ENCODE results near the gene BNC1.

Gene BNC1

GRCh38 chr15:83300826-83301225 lies 16.4 kb upstream of the BNC1 start:
- DNase-seq (ENCODE audit: extremely low read depth in 1 of 2, low read depth in 1 of 2) = no peak

GRCh38 chr15:83299462-83299861 lies 15.0 kb upstream of the BNC1 start:
- DNase-seq (ENCODE audit: extremely low read depth in 1 of 2, low read depth in 1 of 2) = no peak

GRCh38 chr15:83295417-83295816 lies 11.0 kb upstream of the BNC1 start:
- no peak for DNase-seq (ENCODE audit: extremely low read depth in 1 of 2, low read depth in 1 of 2)

GRCh38 chr15:83293201-83293600 lies 8.7 kb upstream of the BNC1 start:
- DNase-seq (ENCODE audit: extremely low read depth in 1 of 2, low read depth in 1 of 2) = no peak

GRCh38 chr15:83292317-83292716 lies 7.9 kb upstream of the BNC1 start:
- no peak for DNase-seq (ENCODE audit: extremely low read depth in 1 of 2, low read depth in 1 of 2)

GRCh38 chr15:83290236-83290635 lies 5.8 kb upstream of the BNC1 start:
- no peak for DNase-seq (ENCODE audit: extremely low read depth in 1 of 2, low read depth in 1 of 2)

GRCh38 chr15:83289160-83289559 lies 4.7 kb upstream of the BNC1 start:
- no peak for DNase-seq (ENCODE audit: extremely low read depth in 1 of 2, low read depth in 1 of 2)

GRCh38 chr15:83288381-83288801 lies 3.9 kb upstream of the BNC1 start:
- DNase-seq (ENCODE audit: extremely low read depth in 1 of 2, low read depth in 1 of 2) = no peak

- no peak for DNase-seq (ENCODE audit: extremely low read depth in 1 of 2, low read depth in 1 of 2)
Observed at GRCh38 chr15:83287541-83288027, 3.1 kb upstream of the BNC1 start.

- no peak for DNase-seq (ENCODE audit: extremely low read depth in 1 of 2, low read depth in 1 of 2)
Observed at GRCh38 chr15:83285979-83286553, 1.6 kb upstream of the BNC1 start.

GRCh38 chr15:83285284-83285978 lies 967 bp upstream of the BNC1 start:
- DNase-seq (ENCODE audit: extremely low read depth in 1 of 2, low read depth in 1 of 2) = no peak

GRCh38 chr15:83283813-83284558 lies 478 bp downstream of the BNC1 start:
- no peak for DNase-seq (ENCODE audit: extremely low read depth in 1 of 2, low read depth in 1 of 2)

- no peak for DNase-seq (ENCODE audit: extremely low read depth in 1 of 2, low read depth in 1 of 2)
Observed at GRCh38 chr15:83283138-83283812, 1.2 kb downstream of the BNC1 start.

GRCh38 chr15:83282776-83283137 lies 1.7 kb downstream of the BNC1 start:
- DNase-seq (ENCODE audit: extremely low read depth in 1 of 2, low read depth in 1 of 2) = no peak

GRCh38 chr15:83282141-83282540 lies 2.3 kb downstream of the BNC1 start:
- no peak for DNase-seq (ENCODE audit: extremely low read depth in 1 of 2, low read depth in 1 of 2)

GRCh38 chr15:83278191-83278590 lies 6.3 kb downstream of the BNC1 start:
- DNase-seq (ENCODE audit: extremely low read depth in 1 of 2, low read depth in 1 of 2) = no peak

GRCh38 chr15:83276661-83277060 lies 7.8 kb downstream of the BNC1 start:
- DNase-seq (ENCODE audit: extremely low read depth in 1 of 2, low read depth in 1 of 2) = no peak

- DNase-seq (ENCODE audit: extremely low read depth in 1 of 2, low read depth in 1 of 2) = no peak
Observed at GRCh38 chr15:83275412-83275811, 9.1 kb downstream of the BNC1 start.

- no peak for DNase-seq (ENCODE audit: extremely low read depth in 1 of 2, low read depth in 1 of 2)
Observed at GRCh38 chr15:83270176-83270575, 14.3 kb downstream of the BNC1 start.

GRCh38 chr15:83268147-83268546 lies 16.3 kb downstream of the BNC1 start:
- DNase-seq (ENCODE audit: extremely low read depth in 1 of 2, low read depth in 1 of 2) = no peak

- DNase-seq (ENCODE audit: extremely low read depth in 1 of 2, low read depth in 1 of 2) = no peak
Observed at GRCh38 chr15:83262594-83263315, 21.7 kb downstream of the BNC1 start.

Measured in stimulated activated CD8-positive, alpha-beta memory T cell treated with anti-CD3 and anti-CD28 coated beads, Interleukin-7, amount 100 ng/mL, for 48 hours (primary cell).